Dermis microvascular lymphatic vessel endothelial cell (primary cell): ENCODE measurements around the gene MED12L. TPM values are rescaled to one million over a fixed set of nuclear protein-coding genes. Genes with fewer than 3 reads are reported as not detected.

Source experiments
- DNase-seq, 2 donors: peaks; one replicate each; pipeline versions ENCODE4 v3.0.0 to v3.0.0-alpha.2; 2010; ENCODE audit warnings: low read depth in 2 of 2
- total RNA-seq: library from RNA; depleted of rRNA; stranded (reverse); fragments of >200 nt; gene quantifications from 2 replicates; pipeline ENCODE4 v1.2.1, GENCODE V29; 2014

The MED12L gene
- total RNA-seq, 1 donor from 2014 or later = 0.13 TPM

- DNase-seq = peak; percentile 43 to 83
These were observed 1.3 kb downstream of the MED12L start for GRCh38 chr3:151086484-151087456.

GRCh38 chr3:151087648-151088047 lies 2.2 kb downstream of the MED12L start:
- DNase-seq = no peak

GRCh38 chr3:151091685-151092345 lies 6.4 kb downstream of the MED12L start:
- no peak for DNase-seq

GRCh38 chr3:151093148-151093547 lies 7.7 kb downstream of the MED12L start:
- DNase-seq = no peak

- DNase-seq = no peak
These were observed 8.4 kb downstream of the MED12L start for GRCh38 chr3:151093905-151094304.

- DNase-seq = no peak
These were observed 11.3 kb downstream of the MED12L start for GRCh38 chr3:151096716-151097115.

- no peak for DNase-seq
These were observed 14.6 kb downstream of the MED12L start for GRCh38 chr3:151100076-151100475.

- no peak for DNase-seq
These were observed 16.0 kb downstream of the MED12L start for GRCh38 chr3:151101270-151101969.

GRCh38 chr3:151106311-151106710 lies 20.8 kb downstream of the MED12L start:
- no peak for DNase-seq

- DNase-seq = no peak
These were observed 21.7 kb downstream of the MED12L start for GRCh38 chr3:151107177-151107576.

GRCh38 chr3:151107701-151108100 lies 22.2 kb downstream of the MED12L start:
- DNase-seq = no peak

- DNase-seq = no peak
These were observed 23.9 kb downstream of the MED12L start for GRCh38 chr3:151109286-151109800.

- no peak for DNase-seq
These were observed 27.3 kb downstream of the MED12L start for GRCh38 chr3:151112731-151113130.

- no peak for DNase-seq
These were observed 27.9 kb downstream of the MED12L start for GRCh38 chr3:151113343-151113742.

- no peak for DNase-seq
These were observed 31.6 kb downstream of the MED12L start for GRCh38 chr3:151117047-151117446.

- DNase-seq = no peak
These were observed 33.7 kb downstream of the MED12L start for GRCh38 chr3:151119188-151119587.

- DNase-seq = no peak
These were observed 34.9 kb downstream of the MED12L start for GRCh38 chr3:151120409-151120808.

- no peak for DNase-seq
These were observed 35.6 kb downstream of the MED12L start for GRCh38 chr3:151121016-151121415.

GRCh38 chr3:151123827-151124226 lies 38.4 kb downstream of the MED12L start:
- no peak for DNase-seq

- DNase-seq = no peak
These were observed 39.0 kb downstream of the MED12L start for GRCh38 chr3:151124476-151124875.

GRCh38 chr3:151130428-151130827 lies 45.0 kb downstream of the MED12L start:
- DNase-seq = no peak

GRCh38 chr3:151133175-151133574 lies 47.7 kb downstream of the MED12L start:
- no peak for DNase-seq
